CD8-positive, alpha-beta memory T cell (primary cell): Measurements from ENCODE around the gene RASGRF1. TPM values are rescaled to one million over a fixed set of nuclear protein-coding genes. Genes with fewer than 3 reads are reported as not detected.
A peak's percentile ranks its signal among the peaks of the same experiment; 100 is the strongest.

Source experiments
- CTCF ChIA-PET: fragments of 350-600 bp; sonication (Branson Sonifier 250); formaldehyde crosslinking; loops from one replicate; lab custom pipeline; 2021; ENCODE audit warnings: antibody characterized with exemption; lab: Charles Lee
- POLR2A ChIA-PET: fragments of 350-600 bp; sonication (Branson Sonifier 250); formaldehyde crosslinking; loops from one replicate; lab custom pipeline; 2021; ENCODE audit warnings: antibody characterized with exemption; lab: Charles Lee
- DNase-seq, 5 donors: peaks; one replicate each; pipeline versions ENCODE4 v3.0.0 to v3.0.0-alpha.2; 2020 to 2022; ENCODE audit warnings: mixed read lengths in 1 of 5
- H3K27ac ChIP-seq: one replicate; pipeline ENCODE4 v1.7.0; 2013; ENCODE audit warnings: low read depth, mild to moderate bottlenecking, low read length, moderate library complexity
- H3K27me3 ChIP-seq: 2 replicates; pipeline ENCODE4 v1.7.0; 2013; ENCODE audit warnings: low read length, mild to moderate bottlenecking; ENCODE audit not compliant: insufficient read depth, poor library complexity, severe bottlenecking
- H3K36me3 ChIP-seq: 2 replicates; pipeline ENCODE4 v1.7.0; 2013; ENCODE audit warnings: mild to moderate bottlenecking, low read length, moderate library complexity; ENCODE audit not compliant: insufficient read depth
- H3K4me1 ChIP-seq: 2 replicates; pipeline ENCODE4 v1.7.0; 2013; ENCODE audit warnings: mild to moderate bottlenecking, low read length, moderate library complexity; ENCODE audit not compliant: insufficient read depth
- H3K4me3 ChIP-seq: 2 replicates; pipeline ENCODE4 v1.7.0; 2013; ENCODE audit warnings: mild to moderate bottlenecking, low read length
- H3K9me3 ChIP-seq: 2 replicates; pipeline ENCODE4 v1.7.0; 2013; ENCODE audit warnings: mild to moderate bottlenecking, low read length
- H3K27ac Mint-ChIP-seq, 8 donors: one replicate each; pipeline ENCODE4 v1.8.0; 2020 to 2021; ENCODE audit warnings: mixed read lengths in 8 of 8, mild to moderate bottlenecking in 6 of 8, inconsistent platforms in 3 of 8, moderate library complexity in 3 of 8
- H3K27me3 Mint-ChIP-seq, 2 donors: one replicate each; pipeline ENCODE4 v1.8.0; 2020 to 2021; ENCODE audit warnings: mixed read lengths in 2 of 2, mild to moderate bottlenecking in 1 of 2, moderate library complexity in 1 of 2
- H3K36me3 Mint-ChIP-seq, 3 donors: one replicate each; pipeline ENCODE4 v1.8.0; 2020 to 2021; ENCODE audit warnings: mixed read lengths in 3 of 3, inconsistent platforms in 1 of 3, mild to moderate bottlenecking in 1 of 3
- H3K4me1 Mint-ChIP-seq, 3 donors: one replicate each; pipeline ENCODE4 v1.8.0; 2020 to 2021; ENCODE audit warnings: mixed read lengths in 3 of 3, inconsistent platforms in 1 of 3, mild to moderate bottlenecking in 1 of 3
- H3K4me3 Mint-ChIP-seq, 7 donors: one replicate each; pipeline ENCODE4 v1.8.0; 2020 to 2021; ENCODE audit warnings: mixed read lengths in 7 of 7, mild to moderate bottlenecking in 6 of 7, moderate library complexity in 4 of 7, inconsistent platforms in 2 of 7
- H3K9me3 Mint-ChIP-seq, 5 donors: one replicate each; pipeline ENCODE4 v1.8.0; 2020 to 2022; ENCODE audit warnings: mixed read lengths in 5 of 5, mild to moderate bottlenecking in 3 of 5, moderate library complexity in 2 of 5, inconsistent platforms in 1 of 5
- polyA plus RNA-seq: library from polyadenylated mRNA; unstranded; fragments of 300-500 nt; fragmentation: Illumina TruSeq; gene quantifications from one replicate; pipeline ENCODE4 v1.2.3, GENCODE V29; 2021
- total RNA-seq, 2 experiments: library from RNA; stranded (reverse); gene quantifications; one replicate each; pipeline ENCODE4 v1.2.3, GENCODE V29; 2021

RASGRF1 gene
- total and polyA plus RNA-seq, 3 experiments from 2014 or later = not detected

GRCh38 chr15:78925956-78926743, 164.4 kb downstream of the RASGRF1 start:
- Mint-ChIP-seq H3K27ac (peak overlapping the region in 3 of 8 donors; percentile 36 to 84 (median 45)), H3K4me3 (no peak overlapping the region), H3K36me3 (peaks cover 6 to 47% (median 7%) of the 10 kb centered on the region in 3 donors), H3K9me3 (no peaks in the 10 kb centered on the region), H3K4me1 (no peaks in the 10 kb centered on the region), H3K27me3 (no peaks in the 10 kb centered on the region)
- DNase-seq = no peak
- ChIA-PET POLR2A (no interaction called here), CTCF (no interaction called here)
- Histone ChIP-seq H3K4me1 (no peaks in the 10 kb centered on the region), H3K27me3 (no peaks in the 10 kb centered on the region), H3K27ac (no peak overlapping the region), H3K9me3 (no peaks in the 10 kb centered on the region), H3K36me3 (no peaks in the 10 kb centered on the region), H3K4me3 (no peak overlapping the region)

GRCh38 chr15:78925076-78925624, 165.4 kb downstream of the RASGRF1 start:
- no peak for DNase-seq
- Histone ChIP-seq H3K4me1 (no peaks in the 10 kb centered on the region), H3K36me3 (no peaks in the 10 kb centered on the region), H3K9me3 (no peaks in the 10 kb centered on the region), H3K27me3 (no peaks in the 10 kb centered on the region), H3K4me3 (no peak overlapping the region), H3K27ac (no peak overlapping the region)
- ChIA-PET POLR2A (no interaction called here), CTCF (no interaction called here)
- Mint-ChIP-seq H3K27me3 (no peaks in the 10 kb centered on the region), H3K9me3 (no peaks in the 10 kb centered on the region), H3K4me1 (no peaks in the 10 kb centered on the region), H3K36me3 (peaks cover 6 to 50% (median 7%) of the 10 kb centered on the region in 3 donors), H3K27ac (peak overlapping the region in 2 of 8 donors; percentile 41 to 84), H3K4me3 (no peak overlapping the region)

- Mint-ChIP-seq H3K9me3 (no peaks in the 10 kb centered on the region), H3K4me1 (no peaks in the 10 kb centered on the region), H3K27ac (peak overlapping the region in 2 of 8 donors; percentile 51 to 81), H3K4me3 (no peak overlapping the region), H3K27me3 (no peaks in the 10 kb centered on the region), H3K36me3 (peaks cover 6 to 63% (median 7%) of the 10 kb centered on the region in 3 donors)
- DNase-seq = no peak
- no peak overlapping the region for H3K4me3 ChIP-seq
- ChIA-PET POLR2A (no interaction called here), CTCF (no interaction called here)
- H3K9me3 ChIP-seq = no peaks in the 10 kb centered on the region
- H3K27me3 ChIP-seq = no peaks in the 10 kb centered on the region
- no peak overlapping the region for H3K27ac ChIP-seq
- no peaks in the 10 kb centered on the region for H3K4me1 ChIP-seq
- H3K36me3 ChIP-seq = no peaks in the 10 kb centered on the region
Measured at GRCh38 chr15:78923480-78924360, 166.9 kb downstream of the RASGRF1 start.

GRCh38 chr15:78923015-78923414, 167.6 kb downstream of the RASGRF1 start:
- H3K4me1 ChIP-seq = no peaks in the 10 kb centered on the region
- Mint-ChIP-seq H3K27me3 (no peaks in the 10 kb centered on the region), H3K4me1 (no peaks in the 10 kb centered on the region), H3K9me3 (no peaks in the 10 kb centered on the region), H3K27ac (peak overlapping the region in 1 of 8 donors; percentile 81), H3K4me3 (no peak overlapping the region), H3K36me3 (peaks cover 6 to 68% (median 7%) of the 10 kb centered on the region in 3 donors)
- no peaks in the 10 kb centered on the region for H3K36me3 ChIP-seq
- CTCF ChIA-PET = no interaction called here
- DNase-seq = no peak
- H3K27me3 ChIP-seq = no peaks in the 10 kb centered on the region
- POLR2A ChIA-PET = no interaction called here
- no peaks in the 10 kb centered on the region for H3K9me3 ChIP-seq
- H3K4me3 ChIP-seq = no peak overlapping the region
- H3K27ac ChIP-seq = no peak overlapping the region

- no peaks in the 10 kb centered on the region for H3K36me3 ChIP-seq
- Mint-ChIP-seq H3K4me3 (no peak overlapping the region), H3K27ac (no peak overlapping the region), H3K4me1 (no peaks in the 10 kb centered on the region), H3K27me3 (no peaks in the 10 kb centered on the region), H3K9me3 (no peaks in the 10 kb centered on the region), H3K36me3 (peaks cover 2 to 71% (median 7%) of the 10 kb centered on the region in 3 donors)
- H3K4me1 ChIP-seq = no peaks in the 10 kb centered on the region
- POLR2A ChIA-PET = no interaction called here
- no peaks in the 10 kb centered on the region for H3K27me3 ChIP-seq
- H3K27ac ChIP-seq = no peak overlapping the region
- DNase-seq = no peak
- no peaks in the 10 kb centered on the region for H3K9me3 ChIP-seq
- H3K4me3 ChIP-seq = no peak overlapping the region
- CTCF ChIA-PET = no interaction called here
Measured at GRCh38 chr15:78922527-78922926, 168.1 kb downstream of the RASGRF1 start.

GRCh38 chr15:78921940-78922339, 168.6 kb downstream of the RASGRF1 start:
- Histone ChIP-seq H3K27ac (no peak overlapping the region), H3K4me1 (no peaks in the 10 kb centered on the region), H3K36me3 (no peaks in the 10 kb centered on the region), H3K4me3 (no peak overlapping the region), H3K27me3 (no peaks in the 10 kb centered on the region), H3K9me3 (no peaks in the 10 kb centered on the region)
- ChIA-PET POLR2A (no interaction called here), CTCF (no interaction called here)
- Mint-ChIP-seq H3K36me3 (peaks cover 1 to 70% (median 3%) of the 10 kb centered on the region in 3 donors), H3K27ac (no peak overlapping the region), H3K9me3 (no peaks in the 10 kb centered on the region), H3K4me3 (no peak overlapping the region), H3K4me1 (peaks cover 2 to 3% (median 2%) of the 10 kb centered on the region in 3 donors), H3K27me3 (no peaks in the 10 kb centered on the region)
- no peak for DNase-seq

GRCh38 chr15:78921517-78921916, 169.1 kb downstream of the RASGRF1 start:
- no peak overlapping the region for H3K4me3 Mint-ChIP-seq
- ChIA-PET CTCF (no interaction called here), POLR2A (no interaction called here)
- no peak overlapping the region for H3K4me3 ChIP-seq
- peaks cover 3 to 5% (median 5%) of the 10 kb centered on the region in 3 donors for H3K4me1 Mint-ChIP-seq
- H3K27ac Mint-ChIP-seq = peak overlapping the region in 1 of 8 donors; percentile 55
- H3K9me3 Mint-ChIP-seq = no peaks in the 10 kb centered on the region
- H3K36me3 ChIP-seq = no peaks in the 10 kb centered on the region
- DNase-seq = no peak
- H3K27ac ChIP-seq = no peak overlapping the region
- H3K27me3 ChIP-seq = no peaks in the 10 kb centered on the region
- H3K36me3 Mint-ChIP-seq = peaks cover 0 to 70% (median 1%) of the 10 kb centered on the region in 3 donors
- no peaks in the 10 kb centered on the region for H3K27me3 Mint-ChIP-seq
- no peaks in the 10 kb centered on the region for H3K4me1 ChIP-seq
- H3K9me3 ChIP-seq = no peaks in the 10 kb centered on the region
